H9 (cell line): ENCODE measurements around the gene JAG1. TPM values are rescaled to one million over a fixed set of nuclear protein-coding genes. Genes with fewer than 3 reads are reported as not detected.

Experiments
- DNase-seq: peaks from one replicate; pipeline ENCODE4 v3.0.0-alpha.2; 2017
- H2AFZ ChIP-seq: one replicate; pipeline ENCODE4 v1.6.1; 2013; ENCODE audit warnings: mild to moderate bottlenecking, low read length, control low read depth, moderate library complexity
- H2AK5ac ChIP-seq: 2 replicates; pipeline ENCODE4 v1.6.1; 2013; ENCODE audit warnings: low read length, control low read depth, mixed read lengths; ENCODE audit not compliant: insufficient read length
- H2BK120ac ChIP-seq: one replicate; pipeline ENCODE4 v1.6.1; 2013; ENCODE audit warnings: low read depth, mild to moderate bottlenecking, low read length, control low read depth, inconsistent platforms; ENCODE audit not compliant: poor library complexity, severe bottlenecking
- H2BK12ac ChIP-seq: 2 replicates; pipeline ENCODE4 v1.6.1; 2013; ENCODE audit warnings: low read length, control low read depth, mixed read lengths, low read depth; ENCODE audit not compliant: insufficient read length
- H2BK15ac ChIP-seq: 2 replicates; pipeline ENCODE4 v1.6.1; 2013; ENCODE audit warnings: low read depth, low read length, control low read depth
- H2BK20ac ChIP-seq: one replicate; pipeline ENCODE4 v1.6.1; 2013; ENCODE audit warnings: low read depth, mild to moderate bottlenecking, low read length, control low read depth, inconsistent platforms; ENCODE audit not compliant: poor library complexity, severe bottlenecking
- H2BK5ac ChIP-seq: 2 replicates; pipeline ENCODE4 v1.6.1; 2013; ENCODE audit warnings: low read length, control low read depth, mixed read lengths; ENCODE audit not compliant: insufficient read length
- H3K14ac ChIP-seq: 2 replicates; pipeline ENCODE4 v1.6.1; 2013; ENCODE audit warnings: low read length, control low read depth; ENCODE audit not compliant: insufficient read depth
- H3K18ac ChIP-seq: 2 replicates; pipeline ENCODE4 v1.6.1; 2013; ENCODE audit warnings: low read depth, mild to moderate bottlenecking, mixed read lengths, low read length, control low read depth; ENCODE audit not compliant: insufficient read length
- H3K23ac ChIP-seq: 2 replicates; pipeline ENCODE4 v1.6.1; 2013; ENCODE audit warnings: low read length, control low read depth, mixed read lengths, low read depth; ENCODE audit not compliant: insufficient read length
- H3K23me2 ChIP-seq: 2 replicates; pipeline ENCODE4 v1.6.1; 2013; ENCODE audit warnings: low read depth, mild to moderate bottlenecking, mixed read lengths, low read length, control low read depth; ENCODE audit not compliant: insufficient read length, poor library complexity, severe bottlenecking
- H3K27ac ChIP-seq: 2 replicates; pipeline ENCODE4 v1.5.1; 2013; ENCODE audit warnings: low read length, control low read depth, mixed read lengths, low read depth; ENCODE audit not compliant: insufficient read length
- H3K27me3 ChIP-seq: 2 replicates; pipeline ENCODE4 v1.6.1; 2013; ENCODE audit warnings: low read length, control low read depth, inconsistent platforms; ENCODE audit not compliant: insufficient read depth
- H3K4ac ChIP-seq: 2 replicates; pipeline ENCODE4 v1.6.1; 2013; ENCODE audit warnings: low read depth, mild to moderate bottlenecking, control low read depth, inconsistent platforms, low read length, moderate library complexity
- H3K4me1 ChIP-seq: 2 replicates; pipeline ENCODE4 v1.6.1; 2013; ENCODE audit warnings: low read length, control low read depth, inconsistent platforms; ENCODE audit not compliant: insufficient read depth
- H3K4me2 ChIP-seq: 2 replicates; pipeline ENCODE4 v1.6.1; 2013; ENCODE audit warnings: low read length, control low read depth, mixed read lengths; ENCODE audit not compliant: insufficient read length, insufficient read depth
- H3K56ac ChIP-seq: 2 replicates; pipeline ENCODE4 v1.6.1; 2013; ENCODE audit warnings: low read depth, mild to moderate bottlenecking, mixed read lengths, low read length, control low read depth; ENCODE audit not compliant: insufficient read length
- H3K79me1 ChIP-seq: 2 replicates; pipeline ENCODE4 v1.6.1; 2013; ENCODE audit warnings: low read depth, mild to moderate bottlenecking, moderate library complexity, low read length, control low read depth, inconsistent platforms; ENCODE audit not compliant: insufficient read depth, poor library complexity, severe bottlenecking
- H3K79me2 ChIP-seq: 2 replicates; pipeline ENCODE4 v1.6.1; 2013; ENCODE audit warnings: low read length, control low read depth, inconsistent platforms; ENCODE audit not compliant: insufficient read depth
- H3K9ac ChIP-seq: 2 replicates; pipeline ENCODE4 v1.6.1; 2013; ENCODE audit warnings: low read length, control low read depth, mixed read lengths; ENCODE audit not compliant: insufficient read length; ENCODE audit errors: extremely low read depth
- H3K9me3 ChIP-seq: one replicate; pipeline ENCODE4 v1.6.1; 2013; ENCODE audit warnings: low read depth, low read length, inconsistent platforms; ENCODE audit not compliant: control insufficient read depth
- H3T11ph ChIP-seq: one replicate; pipeline ENCODE4 v1.6.1; 2013; ENCODE audit warnings: mild to moderate bottlenecking, low read length, control low read depth, inconsistent platforms
- H4K20me1 ChIP-seq: one replicate; pipeline ENCODE4 v1.6.1; 2013; ENCODE audit not compliant: control insufficient read depth, insufficient read length, insufficient read depth
- H4K5ac ChIP-seq: 2 replicates; pipeline ENCODE4 v1.6.1; 2013; ENCODE audit warnings: low read depth, mild to moderate bottlenecking, mixed read lengths, low read length, control low read depth; ENCODE audit not compliant: insufficient read length
- H4K8ac ChIP-seq: replicated peaks from 2 replicates; pipeline ENCODE4 v1.6.1; 2013; ENCODE audit warnings: low read length, control low read depth, mixed read lengths, low read depth; ENCODE audit not compliant: insufficient read length
- H4K91ac ChIP-seq: 2 replicates; pipeline ENCODE4 v1.6.1; 2013; ENCODE audit warnings: low read depth, mild to moderate bottlenecking, moderate library complexity, mixed read lengths, low read length, control low read depth; ENCODE audit not compliant: insufficient read length
- H3K27ac Mint-ChIP-seq, 3 experiments: 2 replicates in 2 of 3; 3 replicates in 1 of 3; pipeline ENCODE4 v1.8.0; 2020 to 2021; ENCODE audit warnings: mixed read lengths in 3 of 3, mild to moderate bottlenecking in 1 of 3, moderate library complexity in 1 of 3
- H3K27me3 Mint-ChIP-seq: 2 replicates; pipeline ENCODE4 v1.8.0; 2021; ENCODE audit warnings: low read depth, mild to moderate bottlenecking, moderate library complexity, mixed read lengths
- H3K36me3 Mint-ChIP-seq, 3 experiments: 2 replicates in 2 of 3; 3 replicates in 1 of 3; pipeline ENCODE4 v1.8.0; 2020 to 2021; ENCODE audit warnings: low read depth in 3 of 3, mixed read lengths in 3 of 3; ENCODE audit not compliant: insufficient read depth in 1 of 3
- H3K4me1 Mint-ChIP-seq, 2 experiments: 2 replicates each; pipeline ENCODE4 v1.8.0; 2020; ENCODE audit warnings: mixed read lengths in 2 of 2
- H3K4me3 Mint-ChIP-seq, 2 experiments: 2 replicates in 1 of 2; 3 replicates in 1 of 2; pipeline ENCODE4 v1.8.0; 2020 to 2021; ENCODE audit warnings: mild to moderate bottlenecking in 2 of 2, mixed read lengths in 2 of 2, moderate library complexity in 1 of 2
- H3K9me3 Mint-ChIP-seq, 2 experiments: 2 replicates in 1 of 2; 3 replicates in 1 of 2; pipeline ENCODE4 v1.8.0; 2020; ENCODE audit warnings: mild to moderate bottlenecking in 2 of 2, mixed read lengths in 2 of 2, moderate library complexity in 1 of 2
- CTCF ChIP-seq: fragments of 200-600 bp; sonication (generic); conservative IDR thresholded peaks from 3 replicates; pipeline ENCODE4 v1.8.0; 2021; ENCODE audit warnings: antibody characterized with exemption, mild to moderate bottlenecking
- WGBS: extraction: QIAGEN DNeasy Blood & Tissue Kit; methylation state at CpG from one replicate; pipeline ENCODE4 v1.1.7; 2013; ENCODE audit warnings: missing lambda C conversion rate, low lambda C conversion rate, mixed read lengths; ENCODE audit not compliant: insufficient read length; ENCODE audit errors: extremely low coverage; 5-methylcytosine and 5-hydroxymethylcytosine counted together
- total RNA-seq: library from RNA; stranded (reverse); gene quantifications from 2 replicates; pipeline ENCODE4 v1.2.1, GENCODE V29; 2021

Gene JAG1
- total RNA-seq, 1 experiment from 2014 or later: 58.1 TPM

- Histone ChIP-seq H4K91ac (no peak overlapping the region), H3K4me2 (no peak overlapping the region), H2BK15ac (no peak overlapping the region), H3K23me2 (no peaks in the 10 kb centered on the region), H4K5ac (no peak overlapping the region), H3K79me2 (no peaks in the 10 kb centered on the region), H2BK120ac (no peak overlapping the region), H4K8ac (no peak overlapping the region), H3K4me1 (no peaks in the 10 kb centered on the region; the same call in 1 of the 2 replicates), H2AFZ (no peak overlapping the region), H3K4ac (no peak overlapping the region), H3K56ac (no peak overlapping the region), H2BK5ac (no peak overlapping the region), H2BK12ac (no peak overlapping the region), H3K9ac (no peak overlapping the region), H2AK5ac (no peak overlapping the region), H3K14ac (no peak overlapping the region), H3K79me1 (no peaks in the 10 kb centered on the region), H2BK20ac (no peak overlapping the region), H3K27me3 (no peaks in the 10 kb centered on the region), H3T11ph (no peak overlapping the region), H3K27ac (no peak overlapping the region), H3K23ac (no peak overlapping the region), H4K20me1 (no peaks in the 10 kb centered on the region), H3K9me3 (no peaks in the 10 kb centered on the region), H3K18ac (no peak overlapping the region)
- Mint-ChIP-seq H3K4me3 (no peak overlapping the region), H3K27me3 (no peaks in the 10 kb centered on the region), H3K27ac (no peak overlapping the region), H3K36me3 (no peaks in the 10 kb centered on the region; a peak in 1 of 7 replicates), H3K4me1 (peaks cover 9 to 12% of the 10 kb centered on the region in 2 experiments), H3K9me3 (no peaks in the 10 kb centered on the region; a peak in 1 of 5 replicates)
- WGBS: no CpG with 5 or more reads among the region's 2 CpGs
- no peak for TF ChIP-seq CTCF
- DNase-seq: no peak
These were observed 9.7 kb upstream of the JAG1 start for GRCh38 chr20:10683537-10683936.
